A673 (cell line): ENCODE data around the gene HYOU1.

ENCODE experiments used
- CTCF ChIP-seq: fragments of 300-800, 200-600 bp; sonication (generic); conservative IDR thresholded peaks from 2 replicates; pipeline ENCODE4 v1.5.1; 2017; ENCODE audit warnings: low read depth, mild to moderate bottlenecking, antibody characterized with exemption, low read length, moderate library complexity, mixed read lengths
- EZH2 ChIP-seq: fragments of 200-600 bp; sonication (generic); IDR thresholded peaks from 2 replicates; pipeline ENCODE4 v1.6.1; 2017; ENCODE audit warnings: borderline replicate concordance, low read depth, mild to moderate bottlenecking, mixed read lengths, antibody characterized with exemption, low read length; ENCODE audit not compliant: poor library complexity, severe bottlenecking

- TF ChIP-seq CTCF (no peak), EZH2 (no peak)
Observed at GRCh38 chr11:119030029-119030328, 27.0 kb downstream of the HYOU1 start.
